Stimulated activated CD4-positive, alpha-beta T cell treated with anti-CD3 and anti-CD28 coated beads, Interleukin-1b, Interleukin-23, amount 100 ng/mL, for 1 hour (primary cell): ENCODE measurements around the gene MAX.

Source experiments
- DNase-seq, 2 donors: peaks; one replicate each; pipeline ENCODE4 v3.0.0-alpha.2; 2020; ENCODE audit warnings: low read depth in 2 of 2

The MAX gene, protein sequence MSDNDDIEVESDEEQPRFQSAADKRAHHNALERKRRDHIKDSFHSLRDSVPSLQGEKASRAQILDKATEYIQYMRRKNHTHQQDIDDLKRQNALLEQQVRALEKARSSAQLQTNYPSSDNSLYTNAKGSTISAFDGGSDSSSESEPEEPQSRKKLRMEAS

GRCh38 chr14:65102441-65103149 is at the start of gene MAX:
TSS of gene MAX (minus strand) at chr14:65102517. CDS start at chr14:65102339, 178 bp downstream.
- DNase-seq = peak; percentile 91 to 98

DNA sequence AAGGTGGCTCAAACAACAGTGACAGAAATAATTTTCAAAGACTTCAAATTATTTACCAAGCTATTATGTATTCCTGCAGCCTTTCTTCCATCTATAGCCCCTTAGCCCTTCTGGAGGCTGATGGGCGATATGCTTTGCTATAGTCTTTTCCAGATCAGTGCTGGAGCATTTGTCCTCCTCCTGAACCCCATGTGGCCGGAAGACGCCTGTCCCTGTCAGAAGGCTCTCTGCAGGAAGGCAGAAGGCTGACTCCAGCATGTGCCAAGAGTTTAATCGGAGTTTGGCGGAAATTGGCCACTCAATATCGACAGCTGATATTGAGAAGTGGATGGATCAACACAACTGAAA is 49.3 kb upstream of the MAX start:
- DNase-seq = no peak

DNA sequence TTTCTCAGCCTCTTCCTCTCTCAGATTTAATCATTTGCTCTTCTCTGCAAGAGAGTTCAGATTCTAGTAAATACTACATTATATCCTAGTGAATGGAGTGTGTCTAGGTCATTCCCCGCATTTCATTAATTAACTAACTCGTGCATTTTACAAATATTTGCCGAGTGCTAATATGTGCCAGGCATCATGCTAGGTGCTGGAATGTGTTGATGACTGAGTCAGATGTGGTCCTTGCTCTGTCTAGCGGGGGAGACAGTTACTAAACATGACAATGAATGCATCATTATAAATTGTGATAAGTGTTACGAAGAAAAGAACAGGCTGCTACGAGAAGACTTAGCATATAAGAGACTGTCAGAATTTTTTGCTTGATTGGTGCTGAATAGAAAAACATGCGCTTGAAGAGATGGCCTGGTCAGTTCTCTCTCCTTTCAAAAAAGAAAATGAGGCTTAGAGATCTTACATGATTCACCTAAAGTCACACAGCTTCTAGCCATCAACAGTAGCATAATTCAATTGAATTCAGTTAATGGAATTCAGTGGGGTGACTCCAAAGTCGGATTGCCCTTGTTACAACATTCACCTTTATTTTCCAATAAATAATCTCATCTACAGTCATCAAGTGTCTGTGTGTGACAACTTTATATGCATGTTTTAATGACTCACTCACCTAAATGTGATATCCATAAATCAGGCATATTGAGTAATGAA is 48.7 kb upstream of the MAX start:
- no peak for DNase-seq

DNA sequence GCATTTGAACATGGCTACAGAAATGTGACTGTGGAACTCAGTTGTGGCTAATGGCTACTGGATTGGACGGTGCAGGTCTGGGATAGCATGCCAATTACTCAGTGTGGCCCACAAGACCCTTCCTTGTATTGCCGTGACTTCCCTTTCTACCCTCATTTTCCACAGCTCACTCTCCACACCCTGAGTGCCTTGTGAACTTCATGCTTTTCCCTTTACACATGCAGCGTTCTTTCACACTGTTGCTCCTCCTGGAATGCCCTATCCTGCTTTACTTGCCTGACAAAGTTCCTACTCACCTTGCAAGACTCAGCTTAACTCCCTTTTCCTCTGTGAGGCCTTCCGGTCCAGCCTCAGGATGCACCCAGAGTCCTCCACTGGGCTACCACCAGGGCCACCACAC is 46.8 kb upstream of the MAX start:
- no peak for DNase-seq

DNA sequence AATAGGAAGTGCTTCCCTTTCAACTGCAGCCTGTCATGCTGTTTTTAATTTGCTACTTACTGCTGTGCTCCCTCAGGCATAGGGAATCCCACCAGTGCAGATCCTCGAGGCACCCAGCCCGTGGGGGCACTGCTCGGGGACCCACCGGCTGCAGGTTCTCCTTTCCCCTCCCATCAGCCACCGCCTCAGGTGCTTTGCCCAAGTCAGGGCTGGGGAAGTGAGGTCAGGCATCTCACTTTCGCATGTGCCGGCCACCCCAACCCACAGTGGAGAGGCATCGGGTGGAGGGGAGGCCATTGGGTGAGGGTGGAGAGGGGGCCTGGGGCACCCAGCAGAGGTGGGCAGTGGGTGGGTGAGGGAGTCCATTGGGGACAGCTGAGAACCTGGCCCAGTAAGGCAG is 41.9 kb upstream of the MAX start:
- DNase-seq = no peak

- DNase-seq = no peak
Observed at GRCh38 chr14:65142914-65143625, 40.8 kb upstream of the MAX start.

DNA sequence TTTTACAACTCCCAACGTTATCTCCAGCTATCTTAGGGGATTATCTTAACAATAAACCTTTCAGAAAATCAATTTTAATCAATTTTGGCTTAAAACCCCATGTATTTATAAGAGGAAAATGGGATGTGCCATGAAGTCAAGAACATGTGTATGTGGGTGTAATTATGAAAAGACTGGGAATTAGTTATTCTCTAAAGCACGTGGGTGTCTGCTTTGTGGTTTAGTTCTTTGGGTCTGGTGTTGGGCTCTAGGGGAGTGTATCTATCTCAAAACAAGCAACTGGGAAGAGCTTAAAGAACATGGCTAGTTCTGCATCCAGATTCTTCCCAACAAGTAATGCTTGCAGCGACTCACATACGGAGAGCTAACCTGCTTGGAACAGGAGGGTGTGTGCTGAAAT is 40.1 kb upstream of the MAX start:
- no peak for DNase-seq

DNA sequence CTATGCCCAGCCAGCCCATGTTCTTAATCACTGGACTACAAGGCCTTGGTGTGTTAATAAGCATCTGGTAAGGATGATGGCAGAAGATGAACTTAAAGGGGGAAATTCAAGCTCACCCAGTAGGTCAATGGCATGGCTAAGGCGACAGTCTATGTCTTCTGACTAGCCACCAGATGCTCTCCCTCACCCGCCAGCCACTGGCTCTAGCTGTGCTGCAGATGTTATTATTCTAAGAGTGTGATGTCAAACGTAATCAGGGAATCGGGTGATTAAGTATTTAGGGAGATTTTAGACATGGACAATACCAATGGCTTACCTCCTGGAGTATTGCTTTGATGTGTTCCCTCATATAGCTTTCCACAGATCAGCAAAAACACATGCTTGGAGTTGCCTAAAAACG is 39.2 kb upstream of the MAX start:
- no peak for DNase-seq

DNA sequence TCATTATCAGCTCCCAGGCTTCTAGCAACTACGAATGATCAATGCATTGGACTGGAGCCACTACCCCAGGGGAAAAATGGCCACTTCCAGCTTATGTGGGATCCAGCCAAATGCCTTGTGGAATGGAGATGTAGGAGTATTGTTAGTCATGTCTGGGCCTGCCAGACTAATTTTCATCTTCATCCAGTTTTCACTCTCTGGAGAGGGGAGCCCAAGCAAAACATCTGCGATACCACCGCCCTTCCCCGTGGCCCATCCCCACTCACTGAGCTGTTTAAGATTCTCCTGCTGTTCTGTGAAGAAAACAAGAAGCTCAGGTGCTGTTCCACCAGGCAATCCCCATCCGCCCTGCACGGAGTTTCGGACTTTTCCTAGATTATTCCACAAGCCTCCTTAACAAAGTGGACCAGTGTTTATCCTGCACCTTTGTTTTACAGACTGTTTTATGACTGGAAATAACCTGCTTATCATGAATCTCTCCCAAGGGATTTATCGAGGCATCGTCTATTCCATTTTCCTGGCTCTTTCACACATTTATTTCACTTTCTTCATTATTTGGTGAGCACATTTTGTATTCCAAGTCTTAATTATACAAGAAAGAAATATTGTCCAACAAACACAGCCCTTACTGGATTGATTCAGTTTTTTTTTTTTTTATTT is 35.5 kb upstream of the MAX start:
- DNase-seq = no peak

- DNase-seq = no peak
Observed at GRCh38 chr14:65134651-65135579, 32.6 kb upstream of the MAX start.

GRCh38 chr14:65132855-65133254 is 30.5 kb upstream of the MAX start:
- no peak for DNase-seq

DNA sequence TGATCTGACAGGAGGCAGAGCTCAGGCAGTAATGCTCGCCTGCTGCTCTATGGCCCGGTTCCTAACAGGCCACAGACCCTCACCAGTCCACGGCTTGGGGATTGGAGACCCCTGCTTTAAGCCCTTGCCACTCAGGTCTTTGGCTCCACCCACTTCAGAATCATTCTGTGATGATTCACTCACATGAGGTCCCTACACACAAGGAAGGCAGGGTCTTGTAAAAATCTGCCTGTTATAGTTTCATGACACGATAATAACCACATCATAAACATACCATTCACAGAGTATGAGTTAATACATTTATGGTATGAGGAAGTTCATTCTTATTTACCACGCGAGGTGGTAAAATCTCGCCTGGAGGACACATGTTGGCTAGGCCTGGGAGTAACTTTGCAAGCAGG is 29.0 kb upstream of the MAX start:
- no peak for DNase-seq

GRCh38 chr14:65128096-65128495 is 25.8 kb upstream of the MAX start:
- DNase-seq = no peak

DNA sequence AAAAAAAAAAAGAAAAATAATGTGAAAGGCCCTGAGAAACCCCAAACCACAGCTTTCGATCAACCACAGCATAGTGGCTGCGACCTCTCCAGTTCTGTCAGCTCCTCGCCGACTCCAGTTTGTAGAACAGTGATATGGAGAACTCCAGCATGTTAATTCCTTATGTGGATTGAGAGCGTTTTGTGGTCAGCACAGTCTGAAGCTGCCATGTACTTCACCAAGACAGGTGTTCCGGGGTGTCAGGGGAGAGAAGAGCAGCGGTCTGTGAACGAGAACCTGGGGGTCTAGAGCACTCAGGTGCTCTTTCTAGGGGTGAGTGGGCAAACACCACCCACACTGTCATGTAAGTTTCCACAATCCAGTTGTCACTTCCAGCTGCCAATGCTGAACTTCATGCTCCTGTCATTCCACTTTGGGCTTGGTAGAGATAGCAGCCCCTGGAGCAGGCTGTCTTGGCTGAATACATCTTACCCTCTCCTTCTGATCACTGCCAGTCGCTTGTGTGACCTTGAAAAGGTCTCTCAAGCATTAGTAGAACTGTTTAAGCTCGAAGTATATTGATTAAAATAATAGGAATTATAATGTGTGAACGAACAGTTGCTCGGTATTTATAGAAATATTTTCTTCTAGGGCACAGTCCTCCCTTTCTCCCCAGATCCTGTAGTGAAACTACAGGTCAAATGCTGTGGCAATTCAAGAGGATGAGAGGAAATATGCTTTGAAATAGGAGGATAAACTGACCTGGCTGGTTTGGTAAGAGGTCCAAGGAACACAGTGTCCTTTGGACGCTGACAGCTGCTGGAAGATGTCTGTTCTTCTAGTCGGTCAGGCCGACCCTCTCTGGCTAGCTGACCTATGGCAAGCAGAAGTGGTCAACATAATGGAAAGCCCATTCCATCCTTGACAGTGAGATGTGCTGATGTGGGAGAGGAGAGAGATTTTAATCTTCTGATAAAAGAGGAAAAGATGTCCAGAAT is 15.7 kb upstream of the MAX start:
- no peak for DNase-seq

- DNase-seq = no peak
Observed at GRCh38 chr14:65115615-65116014, 13.3 kb upstream of the MAX start.

GRCh38 chr14:65110525-65110924 is 8.2 kb upstream of the MAX start:
- DNase-seq = no peak

- no peak for DNase-seq
Observed at GRCh38 chr14:65109357-65109756, 7.0 kb upstream of the MAX start.

GRCh38 chr14:65107200-65107599 is 4.9 kb upstream of the MAX start:
- no peak for DNase-seq

DNA sequence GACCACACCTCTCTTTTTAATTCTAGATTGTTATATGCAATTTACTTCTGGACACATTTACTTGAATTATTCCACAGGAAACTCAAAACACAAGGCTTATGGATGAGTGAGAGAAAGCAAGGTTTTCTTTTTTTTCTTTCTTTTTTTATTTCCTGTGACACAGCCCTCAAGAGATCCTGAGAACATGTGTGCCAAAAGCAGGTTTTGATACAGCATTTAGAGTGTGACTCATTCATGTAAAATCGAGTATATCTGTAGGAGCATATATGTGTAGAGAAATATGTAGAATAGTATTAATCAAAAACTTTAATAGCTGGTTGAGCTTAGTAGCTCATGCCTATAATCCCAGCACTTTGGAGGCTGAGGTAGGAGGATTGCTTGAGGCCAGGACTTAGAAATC is 4.4 kb upstream of the MAX start:
- no peak for DNase-seq

DNA sequence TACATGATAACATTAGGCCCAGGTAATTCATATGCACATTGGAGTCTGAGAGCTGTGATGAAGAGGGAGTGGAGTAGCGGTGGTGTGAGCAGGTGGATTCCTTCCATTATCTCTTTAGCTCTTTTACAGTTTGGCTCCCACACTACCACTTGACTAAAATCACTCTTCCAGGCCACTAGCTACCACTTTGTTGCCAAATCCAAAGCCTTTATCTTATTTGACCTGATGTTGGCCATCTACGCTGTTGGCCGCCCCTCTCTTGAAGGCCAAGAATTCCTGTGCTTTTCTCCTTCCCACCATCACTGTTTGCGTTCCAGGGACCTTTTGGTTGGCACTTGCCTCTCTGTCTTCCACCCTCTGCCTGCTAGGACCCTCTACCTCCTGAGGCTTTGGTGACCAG is 4.0 kb upstream of the MAX start:
- no peak for DNase-seq
